HG03025 (cell line): ENCODE measurements around the gene CRADD.
"Not testable (repeated sequence)": the region's sequence is repeated elsewhere in the genome, so short reads cannot be mapped to it uniquely, and the experiment has no call there.

Experiments used
- ATAC-seq: cut with Tn5 transposase; IDR thresholded peaks from one replicate; pipeline ENCODE4 v1.9.1; 2021; ENCODE audit warnings: mild to moderate bottlenecking, moderate library complexity; ENCODE audit not compliant: unreplicated experiment, low FRiP score

The CRADD gene

GRCh38 chr12:93778766-93779165 is 101.6 kb downstream of the CRADD start:
- ATAC-seq = no peak

DNA sequence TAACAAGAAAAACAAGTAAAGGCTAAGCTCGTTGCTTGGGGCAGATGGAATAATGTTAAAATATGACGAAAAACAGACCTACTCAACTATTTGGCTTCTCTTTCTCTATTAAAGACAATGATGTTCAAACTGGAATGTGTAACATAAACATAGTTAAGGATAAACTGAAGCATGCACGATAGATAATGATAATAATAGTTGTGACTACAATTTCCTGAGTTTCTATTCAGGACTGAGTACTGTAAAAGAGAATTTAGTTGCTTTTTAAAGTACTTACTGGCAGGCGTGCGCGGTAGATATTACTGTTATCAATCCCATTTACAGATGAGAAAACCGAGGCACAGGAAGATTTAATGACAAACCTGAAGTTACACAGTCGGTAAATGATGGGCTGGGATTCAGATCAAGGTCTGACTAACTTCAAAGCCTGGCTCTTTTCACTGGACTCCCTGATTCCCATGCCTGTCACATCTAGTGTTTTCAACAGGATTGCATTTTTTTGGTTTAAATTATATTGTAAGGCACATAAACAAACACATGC is 103.0 kb downstream of the CRADD start:
- ATAC-seq = no peak

GRCh38 chr12:93780886-93781285 is 103.7 kb downstream of the CRADD start:
- not testable (repeated sequence) for ATAC-seq

DNA sequence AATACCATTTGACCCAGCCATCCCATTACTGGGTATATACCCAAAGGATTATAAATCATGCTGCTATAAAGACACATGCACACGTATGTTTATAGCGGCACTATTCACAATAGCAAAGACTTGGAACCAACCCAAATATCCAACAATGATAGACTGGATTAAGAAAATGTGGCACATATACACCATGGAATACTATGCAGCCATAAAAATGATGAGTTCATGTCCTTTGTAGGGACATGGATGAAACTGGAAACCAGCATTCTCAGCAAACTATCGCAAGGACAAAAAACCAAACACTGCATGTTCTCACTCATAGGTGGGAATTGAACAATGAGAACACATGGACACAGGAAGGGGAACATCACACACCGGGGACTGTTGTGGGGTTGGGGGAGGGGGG is 104.8 kb downstream of the CRADD start:
- not testable (repeated sequence) for ATAC-seq

DNA sequence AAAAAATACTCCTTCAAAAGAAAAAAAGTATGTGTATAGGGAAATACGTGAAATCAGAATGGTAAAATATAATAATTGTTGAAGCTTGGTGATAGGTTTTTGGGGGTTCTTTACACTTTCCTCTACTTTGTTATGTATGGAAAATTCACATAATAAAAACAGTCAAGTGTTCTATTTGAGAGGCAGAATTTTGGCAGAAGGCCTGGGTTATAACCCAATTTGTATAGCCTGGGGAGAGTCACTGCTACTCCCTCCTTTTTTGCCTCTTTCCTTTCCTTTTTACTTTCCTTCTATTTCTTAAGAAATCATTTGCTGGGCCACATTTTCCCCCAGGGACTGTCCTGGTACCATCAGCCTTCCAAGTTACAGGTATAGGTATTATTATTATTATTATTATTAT is 105.7 kb downstream of the CRADD start:
- no peak for ATAC-seq

DNA sequence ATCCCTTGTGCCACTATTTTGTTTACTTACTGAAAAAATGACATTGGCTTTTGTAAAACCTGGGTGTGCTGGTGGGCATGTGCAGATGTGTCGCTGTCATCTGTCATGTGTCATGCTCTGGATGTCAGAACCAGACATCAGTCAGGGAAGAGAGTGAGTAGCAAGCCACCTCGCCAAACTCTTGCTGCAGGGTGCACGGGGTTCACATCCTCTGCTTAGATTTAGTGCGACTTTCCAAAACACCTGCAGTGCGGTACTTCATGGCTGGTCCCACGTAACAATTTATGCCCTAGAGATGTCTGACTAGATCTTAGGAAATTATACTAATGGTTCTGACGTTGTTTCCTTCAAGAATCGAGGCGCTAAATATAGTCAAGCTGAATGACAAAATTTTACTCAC is 106.7 kb downstream of the CRADD start:
- no peak for ATAC-seq

DNA sequence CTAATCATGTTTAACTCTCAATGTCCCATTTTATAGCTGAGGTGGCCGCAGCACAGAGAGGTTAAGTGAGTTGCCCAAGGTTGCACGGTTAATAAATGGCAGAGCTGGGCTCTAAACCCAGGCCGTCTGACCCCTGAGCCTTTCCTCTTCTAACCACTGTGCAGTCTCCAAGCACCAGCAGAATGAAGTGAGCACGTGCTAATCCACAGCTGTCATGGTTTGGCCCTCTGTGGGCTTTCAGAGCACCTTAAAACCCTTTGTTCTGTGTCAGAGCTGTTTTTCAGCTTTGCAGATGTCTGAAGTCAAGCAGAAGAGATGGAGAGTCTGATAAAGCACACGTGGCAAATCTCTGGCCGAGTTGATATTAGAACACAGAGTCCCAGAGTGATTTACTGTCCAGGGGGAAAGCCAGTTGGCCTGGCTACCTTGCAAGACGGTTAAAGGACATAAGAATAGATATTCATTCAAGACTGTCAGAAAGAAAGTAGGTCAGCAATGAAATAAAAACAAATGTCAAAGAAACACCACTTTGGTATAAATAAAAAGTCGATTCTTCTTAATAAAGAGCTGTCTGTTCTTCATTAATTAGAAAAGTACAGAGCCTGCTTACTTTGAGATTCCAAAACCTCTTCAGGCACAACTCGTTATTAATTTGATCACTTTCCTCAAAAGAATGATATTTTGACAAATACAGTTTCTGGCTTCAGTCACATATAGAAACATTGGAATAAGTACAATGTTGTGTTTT is 107.3 kb downstream of the CRADD start:
- no peak for ATAC-seq

GRCh38 chr12:93785249-93786010 is 108.3 kb downstream of the CRADD start:
- ATAC-seq = no peak

GRCh38 chr12:93786656-93787397 is 109.7 kb downstream of the CRADD start:
- ATAC-seq = no peak

DNA sequence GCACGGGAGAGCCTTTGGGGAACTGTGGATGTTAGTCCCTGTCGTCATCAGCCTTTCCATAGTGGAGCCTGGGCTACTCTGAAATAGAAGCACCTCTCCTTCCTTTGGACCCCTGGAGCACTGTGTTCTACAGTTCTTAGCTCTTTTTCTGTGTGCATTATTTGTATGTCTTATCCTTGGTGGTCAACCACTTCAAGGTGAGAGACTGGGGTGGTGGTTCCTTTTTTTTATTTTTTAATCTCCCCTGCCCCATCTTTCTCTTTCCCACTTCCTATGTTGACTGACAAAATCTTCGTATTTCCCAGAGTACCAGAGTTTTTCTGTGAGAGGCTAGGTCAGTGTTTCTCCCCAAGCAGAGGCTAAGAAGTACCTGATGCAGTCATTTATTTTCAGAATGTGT is 111.7 kb downstream of the CRADD start:
- ATAC-seq = no peak

GRCh38 chr12:93789767-93790166 is 112.6 kb downstream of the CRADD start:
- no peak for ATAC-seq

GRCh38 chr12:93790472-93791152 is 113.4 kb downstream of the CRADD start:
- no peak for ATAC-seq

DNA sequence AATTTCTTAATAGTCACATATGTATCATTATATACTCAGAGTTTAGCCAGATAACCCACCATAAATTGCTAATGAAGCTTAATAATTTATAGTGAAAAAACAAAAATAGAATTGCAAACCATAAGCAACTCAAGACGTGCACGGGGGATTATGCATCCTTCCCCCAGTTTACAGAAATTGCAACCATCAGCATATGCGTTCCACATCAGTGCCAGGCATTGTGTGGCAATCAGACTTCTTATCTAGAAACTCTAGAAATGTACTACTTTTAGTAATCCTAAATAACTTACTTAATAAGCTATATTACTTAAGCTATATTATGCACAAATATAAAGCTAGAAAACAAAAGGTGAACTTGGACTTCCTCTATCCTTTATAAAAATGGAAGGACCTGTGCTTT is 115.8 kb downstream of the CRADD start:
- no peak for ATAC-seq

- no peak for ATAC-seq
Observed at GRCh38 chr12:93793983-93794382, 116.8 kb downstream of the CRADD start.

- ATAC-seq = no peak
Observed at GRCh38 chr12:93794738-93795137, 117.6 kb downstream of the CRADD start.

- no peak for ATAC-seq
Observed at GRCh38 chr12:93795352-93795751, 118.2 kb downstream of the CRADD start.

DNA sequence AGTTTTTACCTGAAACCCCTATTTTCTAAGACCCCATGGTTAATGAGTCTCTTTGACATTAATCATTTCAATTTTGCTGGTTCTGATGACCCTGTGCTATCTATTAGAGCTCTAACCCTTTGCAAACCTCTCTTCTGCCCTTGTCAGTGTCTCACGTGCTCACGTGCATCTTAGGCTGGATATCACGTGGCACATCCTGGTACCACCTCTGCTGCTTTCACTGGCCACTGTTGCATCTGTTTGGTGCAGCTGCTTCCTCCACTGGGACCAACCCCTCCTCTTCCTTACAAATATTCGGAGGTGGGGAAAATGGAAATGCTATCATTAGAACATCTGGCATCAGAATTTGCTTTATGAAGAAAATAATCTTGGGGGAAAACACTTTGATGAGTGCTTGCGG is 119.6 kb downstream of the CRADD start:
- no peak for ATAC-seq

GRCh38 chr12:93798279-93799151 is 121.3 kb downstream of the CRADD start:
- no peak for ATAC-seq

DNA sequence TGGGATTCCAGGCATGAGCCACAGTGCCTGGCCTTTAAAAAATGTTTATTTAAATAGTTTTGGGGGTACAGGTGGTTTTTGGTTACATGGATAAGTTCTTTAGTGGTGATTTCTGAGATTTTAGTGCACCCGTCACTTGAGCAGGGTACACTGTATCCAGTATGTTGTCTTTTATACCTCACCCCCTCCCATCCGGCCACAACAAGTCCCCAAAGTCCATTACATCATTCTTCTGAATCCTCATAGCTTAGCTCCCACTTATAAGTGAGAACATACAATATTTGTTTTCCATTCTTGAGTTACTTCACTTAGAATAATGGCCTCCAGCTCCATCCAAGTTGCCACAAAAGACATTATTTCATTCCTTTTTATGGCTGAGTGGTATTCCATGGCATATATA is 124.5 kb downstream of the CRADD start:
- ATAC-seq = not testable (repeated sequence)

DNA sequence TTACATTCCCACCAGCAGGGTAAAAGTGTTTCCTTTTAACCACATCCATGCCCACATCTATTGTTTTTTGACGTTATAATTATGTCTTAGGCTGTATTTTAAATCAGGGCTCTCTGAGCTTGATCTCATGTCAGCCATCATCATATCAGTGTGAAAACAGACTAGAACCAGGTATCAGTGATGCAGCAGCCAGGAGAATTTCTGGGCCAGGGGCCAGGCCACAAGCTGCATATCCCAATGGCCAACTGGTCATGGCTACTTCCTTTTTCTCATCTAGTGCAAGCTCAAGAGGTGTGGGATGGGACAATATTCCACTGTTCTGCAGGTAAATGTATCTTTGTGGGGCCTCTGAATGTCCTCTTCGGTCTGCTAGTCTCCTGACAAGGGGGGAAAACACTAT is 125.1 kb downstream of the CRADD start:
- no peak for ATAC-seq
